HG02970 (cell line): ENCODE results near the gene SMDT1.
"Not testable (repeated sequence)": the region's sequence is repeated elsewhere in the genome, so short reads cannot be mapped to it uniquely, and the experiment has no call there.

Source experiments
- ATAC-seq: cut with Tn5 transposase; IDR thresholded peaks from one replicate; pipeline ENCODE4 v1.9.1; 2021; ENCODE audit warnings: mild to moderate bottlenecking, moderate library complexity, moderate number of reproducible peaks; ENCODE audit not compliant: unreplicated experiment, low FRiP score

Gene SMDT1

GRCh38 chr22:42108848-42109247, 29.3 kb downstream of the SMDT1 start:
- ATAC-seq = no peak

- ATAC-seq = no peak
Measured at GRCh38 chr22:42111798-42112197, 32.3 kb downstream of the SMDT1 start.

- ATAC-seq = not testable (repeated sequence)
Measured at GRCh38 chr22:42112793-42113192, 33.3 kb downstream of the SMDT1 start.

GRCh38 chr22:42114721-42115120, 35.2 kb downstream of the SMDT1 start:
- no peak for ATAC-seq

- not testable (repeated sequence) for ATAC-seq
Measured at GRCh38 chr22:42115420-42115830, 35.9 kb downstream of the SMDT1 start.

- ATAC-seq = no peak
Measured at GRCh38 chr22:42116848-42117424, 37.4 kb downstream of the SMDT1 start.

GRCh38 chr22:42120231-42121021, 40.9 kb downstream of the SMDT1 start:
- not testable (repeated sequence) for ATAC-seq

- ATAC-seq = not testable (repeated sequence)
Measured at GRCh38 chr22:42123529-42123928, 44.0 kb downstream of the SMDT1 start.

- ATAC-seq = no peak
Measured at GRCh38 chr22:42127606-42128005, 48.1 kb downstream of the SMDT1 start.

GRCh38 chr22:42128007-42128406, 48.5 kb downstream of the SMDT1 start:
- ATAC-seq = not testable (repeated sequence)

- ATAC-seq = not testable (repeated sequence)
Measured at GRCh38 chr22:42128776-42129694, 49.5 kb downstream of the SMDT1 start.

GRCh38 chr22:42130182-42130581, 50.7 kb downstream of the SMDT1 start:
- ATAC-seq = not testable (repeated sequence)

- not testable (repeated sequence) for ATAC-seq
Measured at GRCh38 chr22:42130639-42131431, 51.3 kb downstream of the SMDT1 start, which contains the start of gene CYP2D6. Gene CYP2D6 (minus strand): TSS chr22:42130810. CDS start chr22:42130791, 19 bp downstream.

GRCh38 chr22:42131562-42131961, 52.1 kb downstream of the SMDT1 start:
- no peak for ATAC-seq

GRCh38 chr22:42132457-42132856, 53.0 kb downstream of the SMDT1 start:
- no peak for ATAC-seq
